DOHH2 (cell line): ENCODE measurements around the gene TUBAL3.

Experiments
- H3F3A ChIP-seq: fragments of 200-600 bp; sonication (generic), shearing (Covaris generic); 2 replicates; pipeline ENCODE4 v1.6.0; 2016; ENCODE audit warnings: antibody characterized with exemption, mild to moderate bottlenecking; ENCODE audit not compliant: control insufficient read depth, insufficient read depth
- H3K27ac ChIP-seq: fragments of 200-600 bp; sonication (generic); 2 replicates; pipeline ENCODE4 v1.5.1; 2014; ENCODE audit warnings: low read depth, mild to moderate bottlenecking, low read length, moderate library complexity
- H3K27me3 ChIP-seq: fragments of 200-600 bp; sonication (generic); 2 replicates; pipeline ENCODE4 v1.6.1; 2014; ENCODE audit warnings: mild to moderate bottlenecking, low read length, mixed read lengths; ENCODE audit not compliant: control insufficient read depth
- H3K36me3 ChIP-seq: fragments of 200-600 bp; sonication (generic); 2 replicates; pipeline ENCODE4 v1.6.1; 2014; ENCODE audit warnings: mild to moderate bottlenecking, low read length, moderate library complexity, mixed read lengths; ENCODE audit not compliant: control insufficient read depth
- H3K4me1 ChIP-seq: fragments of 200-600 bp; sonication (generic); 2 replicates; pipeline ENCODE4 v1.6.1; 2014; ENCODE audit warnings: mild to moderate bottlenecking, low read length, mixed read lengths; ENCODE audit not compliant: control insufficient read depth
- H3K4me2 ChIP-seq: fragments of 200-600 bp; sonication (generic); 2 replicates; pipeline ENCODE4 v1.6.0; 2014; ENCODE audit warnings: mild to moderate bottlenecking, low read length, moderate library complexity
- H3K4me3 ChIP-seq: fragments of 200-600 bp; sonication (generic); 2 replicates; pipeline ENCODE4 v1.5.1; 2014; ENCODE audit warnings: mild to moderate bottlenecking, low read length, mixed read lengths
- H3K79me2 ChIP-seq: fragments of 200-600 bp; sonication (generic); 2 replicates; pipeline ENCODE4 v1.6.1; 2014; ENCODE audit warnings: mild to moderate bottlenecking, low read length, mixed read lengths; ENCODE audit not compliant: control insufficient read depth
- H3K9me2 ChIP-seq: fragments of 200-600 bp; sonication (generic); replicated peaks from 2 replicates; pipeline ENCODE4 v1.6.1; 2014; ENCODE audit warnings: mild to moderate bottlenecking, low read length, mixed read lengths; ENCODE audit not compliant: control insufficient read depth
- H3K9me3 ChIP-seq: fragments of 200-600 bp; sonication (generic); 2 replicates; pipeline ENCODE4 v1.6.1; 2014; ENCODE audit warnings: antibody characterized with exemption, low read length, mixed read lengths; ENCODE audit not compliant: control insufficient read depth, insufficient read depth
- H4K20me1 ChIP-seq: fragments of 200-600 bp; sonication (generic); 2 replicates; pipeline ENCODE4 v1.6.0; 2014; ENCODE audit warnings: low read depth, mild to moderate bottlenecking, antibody characterized with exemption, low read length, moderate library complexity; ENCODE audit not compliant: control insufficient read depth, insufficient read depth
- EZH2phosphoT487 ChIP-seq: fragments of 200-600 bp; sonication (generic); IDR thresholded peaks from 2 replicates; pipeline ENCODE4 v1.6.1; 2017; ENCODE audit warnings: borderline replicate concordance, mild to moderate bottlenecking, antibody characterized with exemption, low read length, moderate library complexity, mixed read lengths
- TF ChIP-seq, protein P1 (sequence below): fragments of 200-600 bp; sonication (generic); IDR thresholded peaks from one replicate; pipeline ENCODE4 v1.5.1; 2014; ENCODE audit warnings: antibody characterized with exemption, mild to moderate bottlenecking, low read depth, low read length; ENCODE audit not compliant: poor library complexity, severe bottlenecking

The TUBAL3 gene

DNA sequence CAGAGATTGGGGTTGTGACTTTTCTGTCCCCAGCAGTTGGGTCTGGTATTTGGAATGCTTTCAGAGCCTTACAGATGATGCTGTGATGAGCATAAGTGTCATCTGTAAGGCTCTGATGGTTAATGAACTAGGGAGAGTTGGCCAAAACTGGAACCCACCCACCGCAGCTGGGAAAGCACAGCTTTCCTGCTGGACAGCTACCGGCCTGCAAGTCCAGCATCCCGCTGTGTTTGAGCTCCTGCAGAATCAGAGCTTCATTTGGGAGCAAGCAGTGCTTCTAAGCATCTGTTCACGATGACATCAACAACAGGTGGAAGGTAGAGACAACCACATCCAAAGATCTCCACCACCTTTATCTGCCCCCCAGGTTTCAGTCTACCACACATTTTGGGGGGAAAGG lies 28.2 kb downstream of the TUBAL3 start:
- Histone ChIP-seq H3K4me3 (no peak overlapping the region), H3K9me2 (no peaks in the 10 kb centered on the region), H3K36me3 (no peaks in the 10 kb centered on the region), H3K9me3 (peaks cover 9% of the 10 kb centered on the region; the same call in 1 of the 2 replicates), H3K4me1 (no peaks in the 10 kb centered on the region), H3K27me3 (0 out of 2 replicates have a peak, but pooled peaks cover 3% of the 10 kb centered on the region), H3K27ac (no peak overlapping the region), H3K79me2 (no peaks in the 10 kb centered on the region), H4K20me1 (no peaks in the 10 kb centered on the region), H3K4me2 (no peak overlapping the region), H3F3A (no peaks in the 10 kb centered on the region)
- TF ChIP-seq, protein P1, sequence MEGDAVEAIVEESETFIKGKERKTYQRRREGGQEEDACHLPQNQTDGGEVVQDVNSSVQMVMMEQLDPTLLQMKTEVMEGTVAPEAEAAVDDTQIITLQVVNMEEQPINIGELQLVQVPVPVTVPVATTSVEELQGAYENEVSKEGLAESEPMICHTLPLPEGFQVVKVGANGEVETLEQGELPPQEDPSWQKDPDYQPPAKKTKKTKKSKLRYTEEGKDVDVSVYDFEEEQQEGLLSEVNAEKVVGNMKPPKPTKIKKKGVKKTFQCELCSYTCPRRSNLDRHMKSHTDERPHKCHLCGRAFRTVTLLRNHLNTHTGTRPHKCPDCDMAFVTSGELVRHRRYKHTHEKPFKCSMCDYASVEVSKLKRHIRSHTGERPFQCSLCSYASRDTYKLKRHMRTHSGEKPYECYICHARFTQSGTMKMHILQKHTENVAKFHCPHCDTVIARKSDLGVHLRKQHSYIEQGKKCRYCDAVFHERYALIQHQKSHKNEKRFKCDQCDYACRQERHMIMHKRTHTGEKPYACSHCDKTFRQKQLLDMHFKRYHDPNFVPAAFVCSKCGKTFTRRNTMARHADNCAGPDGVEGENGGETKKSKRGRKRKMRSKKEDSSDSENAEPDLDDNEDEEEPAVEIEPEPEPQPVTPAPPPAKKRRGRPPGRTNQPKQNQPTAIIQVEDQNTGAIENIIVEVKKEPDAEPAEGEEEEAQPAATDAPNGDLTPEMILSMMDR, result no peak
- no peak for TF ChIP-seq EZH2phosphoT487

DNA sequence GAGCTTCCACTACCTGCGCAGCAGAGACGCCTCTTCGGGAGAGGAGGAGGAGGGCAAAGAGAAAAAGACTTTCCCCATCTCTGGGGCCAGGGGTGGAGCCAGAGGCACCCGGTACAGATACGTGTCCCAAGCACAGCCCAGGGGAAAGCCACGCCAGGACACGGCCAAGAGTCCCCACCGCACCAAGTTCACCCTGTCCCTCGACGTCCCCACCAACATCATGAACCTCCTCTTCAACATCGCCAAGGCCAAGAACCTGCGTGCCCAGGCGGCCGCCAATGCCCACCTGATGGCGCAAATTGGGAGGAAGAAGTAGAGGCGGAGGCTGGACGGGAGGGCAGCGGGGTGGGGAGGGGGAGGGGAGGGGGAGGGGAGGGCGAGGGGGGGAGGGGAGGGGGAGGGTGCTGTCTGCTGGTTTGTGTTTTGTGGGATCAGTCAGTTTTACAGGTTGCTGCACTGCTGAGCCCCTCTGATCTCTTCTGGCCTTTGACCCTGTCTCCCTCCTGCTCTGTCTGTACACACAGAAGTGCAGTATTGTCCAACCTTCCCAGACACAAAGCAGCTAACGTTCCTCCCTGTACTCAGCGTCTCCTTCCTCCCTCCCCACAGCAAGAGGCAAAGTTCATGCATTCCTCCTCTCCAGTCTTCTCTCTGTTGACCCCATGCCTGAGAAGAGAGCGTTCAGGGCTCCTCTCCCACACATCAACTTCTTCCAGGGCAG lies 30.6 kb downstream of the TUBAL3 start:
- 0 out of 2 replicates have a peak, but pooled peaks cover 3% of the 10 kb centered on the region for H3K27me3 ChIP-seq
- H3K9me3 ChIP-seq, result peaks cover 18% of the 10 kb centered on the region
- no peaks in the 10 kb centered on the region for H3K9me2 ChIP-seq
- H3F3A ChIP-seq, result peaks cover 12% of the 10 kb centered on the region
- H3K27ac ChIP-seq, result no peak overlapping the region
- no peak overlapping the region for H3K4me3 ChIP-seq
- no peak for TF ChIP-seq EZH2phosphoT487
- TF ChIP-seq, protein P1, result no peak
- H4K20me1 ChIP-seq, result no peaks in the 10 kb centered on the region
- H3K36me3 ChIP-seq, result no peaks in the 10 kb centered on the region
- H3K79me2 ChIP-seq, result no peaks in the 10 kb centered on the region
- H3K4me1 ChIP-seq, result no peaks in the 10 kb centered on the region
- H3K4me2 ChIP-seq, result no peak overlapping the region

DNA sequence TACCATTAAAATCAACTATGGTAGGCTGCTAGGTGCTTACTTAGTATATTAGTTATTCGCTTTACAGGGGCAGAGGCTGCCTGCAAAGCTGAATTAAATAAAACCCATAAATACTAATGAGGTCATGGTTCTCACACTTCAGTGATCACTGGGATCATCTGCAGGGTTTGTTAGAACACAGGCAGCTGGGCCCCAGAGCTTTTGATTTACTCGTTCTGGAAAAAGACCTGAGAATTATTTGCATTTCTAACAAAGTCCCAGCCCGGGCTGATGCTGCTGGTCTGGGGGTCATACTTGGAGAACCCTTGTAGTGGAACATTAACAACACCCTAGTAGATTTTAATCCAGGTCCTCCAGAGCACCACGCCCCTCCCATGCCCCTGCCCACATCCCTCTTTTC lies 31.3 kb downstream of the TUBAL3 start:
- Histone ChIP-seq H3K36me3 (no peaks in the 10 kb centered on the region), H4K20me1 (no peaks in the 10 kb centered on the region), H3K9me3 (peaks cover 18% of the 10 kb centered on the region)

More for the DNA sequence above, 31.3 kb downstream of the TUBAL3 start:
- TF ChIP-seq EZH2phosphoT487, result no peak
- TF ChIP-seq, protein P1, result no peak
- Histone ChIP-seq H3F3A (peaks cover 12% of the 10 kb centered on the region), H3K27ac (no peak overlapping the region), H3K4me3 (no peak overlapping the region), H3K9me2 (no peaks in the 10 kb centered on the region), H3K79me2 (no peaks in the 10 kb centered on the region), H3K27me3 (0 out of 2 replicates have a peak, but pooled peaks cover 3% of the 10 kb centered on the region), H3K4me2 (no peak overlapping the region), H3K4me1 (no peaks in the 10 kb centered on the region)
